Activated CD4-positive, CD25-positive, alpha-beta regulatory T cell treated with anti-CD3 and anti-CD28 coated beads, Interleukin-2, amount 50 U/mL, for 72 hours (primary cell): ENCODE results near the gene SH3TC1.

Experiments
- DNase-seq: peaks from one replicate; pipeline ENCODE4 v3.0.0; 2021

Gene SH3TC1

DNA sequence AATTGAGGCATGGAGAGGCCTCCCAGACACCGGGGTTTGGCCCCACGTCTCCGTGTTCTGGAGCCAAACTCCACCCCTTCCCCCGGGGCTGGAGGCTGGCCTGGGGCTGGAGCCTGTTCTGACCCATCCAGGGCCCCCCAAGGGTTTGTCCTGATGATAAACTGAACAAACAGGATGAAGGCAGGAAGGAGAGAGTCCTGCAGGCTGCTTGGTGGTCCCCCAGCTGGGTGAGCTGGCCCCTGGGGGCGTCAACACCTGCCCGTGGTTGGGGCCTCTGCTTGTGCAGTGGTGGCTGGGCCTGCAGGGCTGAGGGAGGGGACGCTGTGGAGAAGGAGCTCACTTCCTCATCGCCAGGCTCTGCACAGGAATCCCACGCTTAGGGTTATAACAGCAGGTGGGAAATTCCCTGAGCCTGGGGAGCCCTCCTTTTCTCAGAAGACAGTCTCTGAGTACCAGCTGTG is 2.3 kb downstream of the SH3TC1 start:
- DNase-seq, result no peak

DNA sequence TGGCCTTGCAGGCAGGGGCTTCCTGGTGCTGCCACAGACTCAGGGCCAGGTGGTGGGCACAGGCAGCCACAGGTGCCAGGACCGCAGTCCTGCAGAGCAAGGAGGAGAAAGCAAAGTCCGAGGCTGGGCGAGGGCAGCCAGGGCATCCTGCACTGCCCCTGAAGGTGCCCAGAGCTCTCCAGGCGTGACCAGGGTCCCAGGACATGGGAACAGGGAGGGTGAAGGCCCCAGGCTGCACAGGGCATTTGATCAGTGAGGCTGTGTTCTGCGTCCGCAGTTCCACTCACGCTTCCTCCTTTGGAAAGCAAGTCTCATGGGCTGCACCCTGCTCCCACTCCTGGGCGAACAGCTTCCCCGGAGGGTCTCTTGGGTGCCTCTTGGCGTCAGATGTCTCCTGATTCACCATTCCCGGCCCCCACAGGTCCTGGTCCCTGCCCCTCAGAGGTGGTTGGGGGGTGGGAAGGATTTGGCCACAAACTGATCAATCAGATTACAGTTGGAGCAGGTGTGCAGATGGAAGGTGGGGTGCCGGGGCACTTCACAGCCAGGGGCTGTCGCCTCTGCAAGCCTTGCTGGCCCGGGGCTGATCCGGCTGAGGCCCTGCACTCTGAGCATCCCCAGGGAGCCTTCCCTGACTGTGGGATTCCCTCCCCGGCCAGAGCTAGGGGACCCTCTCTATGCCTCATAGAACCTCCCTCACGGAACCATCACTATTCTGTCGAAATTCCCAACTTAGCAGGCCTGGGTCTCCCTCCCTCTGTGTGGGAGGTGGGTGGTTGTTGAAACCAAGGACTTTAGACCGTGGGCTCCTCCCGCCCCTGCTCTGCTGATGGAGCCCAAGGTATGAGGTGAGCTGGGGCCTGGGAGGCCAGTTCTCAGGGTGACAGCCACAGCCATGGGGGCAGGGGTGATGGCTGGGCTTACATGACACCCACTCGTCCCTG is 3.3 kb downstream of the SH3TC1 start:
- no peak for DNase-seq

GRCh38 chr4:8203052-8203401 is 3.9 kb downstream of the SH3TC1 start:
- no peak for DNase-seq

DNA sequence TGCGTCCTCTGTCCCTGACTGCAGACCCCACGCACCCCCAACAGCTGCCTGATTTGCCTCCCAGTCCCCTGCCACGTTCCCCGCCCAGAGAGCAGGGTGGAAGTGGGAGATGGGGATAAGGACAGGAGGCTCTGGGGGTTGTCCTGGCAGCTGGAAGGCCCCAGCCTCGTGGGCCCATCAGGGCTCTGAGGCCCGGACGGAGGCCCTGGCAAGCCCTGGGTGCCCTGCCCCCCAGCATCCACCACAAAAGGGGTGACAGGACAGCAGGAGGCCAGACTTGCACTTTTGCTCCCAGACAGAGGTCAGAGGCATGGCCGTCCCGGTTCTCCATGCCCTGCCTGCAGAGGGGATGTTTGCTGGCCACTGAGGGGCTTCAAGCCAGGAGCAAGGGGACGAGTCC is 4.7 kb downstream of the SH3TC1 start:
- DNase-seq, result no peak

GRCh38 chr4:8204576-8205227 is 5.6 kb downstream of the SH3TC1 start:
- no peak for DNase-seq

DNA sequence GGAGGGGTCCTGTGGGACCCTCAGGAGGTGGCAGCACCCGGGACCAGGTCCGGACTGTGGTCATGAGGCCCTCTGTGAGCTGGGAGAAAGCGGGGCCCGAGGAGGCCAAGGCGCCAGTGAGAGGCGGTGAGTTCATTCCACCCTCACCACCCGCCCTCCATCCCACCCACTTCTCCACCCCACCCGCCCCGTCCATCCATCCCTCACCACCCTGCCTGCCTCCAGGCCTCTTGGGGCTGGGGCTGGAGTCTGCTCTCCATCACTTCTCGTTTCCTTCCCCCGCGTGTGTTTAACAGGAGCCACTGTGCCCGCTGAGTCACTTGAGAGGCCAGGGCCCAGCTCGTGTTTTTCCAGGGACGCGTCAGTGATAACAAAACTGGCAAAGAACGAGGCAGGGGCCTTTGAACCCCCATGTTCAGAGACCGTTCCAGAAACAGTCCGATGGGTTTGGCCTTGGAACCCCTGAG is 6.2 kb downstream of the SH3TC1 start:
- no peak for DNase-seq

GRCh38 chr4:8205749-8206611 is 6.9 kb downstream of the SH3TC1 start:
- DNase-seq, result no peak

DNA sequence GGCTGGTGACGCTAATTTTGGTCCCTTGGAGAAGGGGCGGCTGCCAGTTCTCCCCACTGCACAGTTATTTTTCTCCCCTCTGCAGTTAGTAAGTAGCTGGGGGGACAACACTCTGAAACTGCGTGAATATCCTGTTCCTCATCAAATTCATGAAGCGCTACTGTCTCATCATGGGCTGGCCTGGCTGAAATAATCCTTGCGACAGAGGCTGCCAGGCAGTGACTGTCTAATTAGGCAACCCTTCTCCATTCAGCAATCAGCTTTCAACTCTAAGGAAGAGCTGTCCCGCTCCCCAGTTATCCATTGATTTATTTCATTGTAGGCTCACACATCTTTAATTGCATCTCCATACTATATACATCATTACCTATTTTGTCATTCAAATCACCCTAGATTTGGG is 8.2 kb downstream of the SH3TC1 start:
- no peak for DNase-seq

GRCh38 chr4:8208565-8208964 is 9.5 kb downstream of the SH3TC1 start:
- DNase-seq, result no peak

DNA sequence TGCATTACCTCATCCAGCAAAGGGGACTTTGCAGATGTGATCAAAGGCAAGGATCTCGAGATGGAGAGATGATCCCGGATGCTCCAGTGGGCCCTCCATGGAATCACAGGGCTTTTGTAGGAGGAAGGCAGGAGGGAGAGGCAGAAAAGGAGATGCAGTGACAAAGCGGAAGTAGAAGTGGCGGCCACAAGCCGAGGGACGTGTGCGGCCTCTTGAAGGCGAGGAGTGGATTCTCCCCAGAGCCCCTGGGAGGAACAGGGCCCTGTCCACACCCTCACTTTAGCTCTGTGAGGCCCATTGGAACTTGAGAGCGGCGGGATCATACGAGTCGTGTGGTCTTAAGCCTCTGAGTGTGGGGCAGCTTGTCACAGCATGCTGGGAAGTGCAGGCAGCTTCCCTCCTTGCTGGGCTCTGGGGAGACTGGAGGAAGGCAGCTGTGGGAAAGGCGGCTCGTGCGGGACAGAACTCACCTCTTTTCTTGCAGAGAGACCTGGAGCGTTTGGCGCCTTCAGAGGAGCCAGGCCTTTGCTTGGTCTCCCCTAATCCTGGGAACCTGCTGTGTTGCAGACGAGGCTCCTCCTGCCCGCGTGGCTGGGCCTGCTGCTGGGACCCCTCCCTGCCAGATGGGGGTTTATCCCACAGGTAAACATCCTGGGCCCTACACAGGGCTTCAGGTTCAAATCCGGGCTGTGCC is 10.2 kb downstream of the SH3TC1 start:
- DNase-seq, result no peak

DNA sequence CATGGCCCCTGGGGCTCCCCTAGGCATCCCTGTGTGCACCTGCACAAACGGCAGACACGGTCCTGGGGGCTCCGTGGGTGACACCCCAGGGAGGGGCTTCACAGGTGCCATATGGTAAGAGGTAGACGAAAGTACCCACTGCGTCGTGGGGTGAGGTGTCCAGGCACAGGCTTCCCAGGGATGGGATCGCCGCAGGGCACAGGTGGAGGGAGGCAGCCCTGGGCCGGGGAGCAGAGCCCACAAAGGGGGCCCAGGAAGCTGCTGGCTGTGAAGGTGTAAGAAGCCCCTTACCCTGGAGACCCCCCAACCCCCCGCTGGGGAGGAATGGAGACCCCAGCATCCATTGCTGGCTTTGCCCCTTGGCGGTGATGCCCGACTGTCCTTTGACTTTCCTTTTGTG is 10.9 kb downstream of the SH3TC1 start:
- no peak for DNase-seq

DNA sequence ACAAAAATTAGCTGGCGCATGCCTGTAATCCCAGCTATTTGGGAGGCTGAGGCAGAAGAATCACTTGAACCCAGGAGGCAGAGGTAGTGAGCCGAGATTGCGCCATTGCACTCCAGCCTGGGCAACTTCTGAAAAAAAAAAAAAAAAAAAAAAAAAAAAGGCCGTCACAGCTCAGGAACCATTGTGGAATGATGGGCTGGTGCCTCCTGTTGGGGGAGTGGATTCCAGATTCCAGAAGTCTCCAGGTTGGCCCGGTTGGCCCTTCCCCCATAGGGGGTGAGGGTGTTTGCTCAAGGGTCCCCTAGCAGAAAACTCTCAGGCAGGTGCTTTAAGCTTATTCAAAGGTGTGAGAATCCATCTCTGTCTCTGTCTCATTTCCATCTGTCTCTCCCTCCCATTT is 11.5 kb downstream of the SH3TC1 start:
- no peak for DNase-seq

- DNase-seq, result no peak
Measured at GRCh38 chr4:8211251-8211650, 12.2 kb downstream of the SH3TC1 start.

GRCh38 chr4:8211737-8212581 is 12.9 kb downstream of the SH3TC1 start:
- no peak for DNase-seq

DNA sequence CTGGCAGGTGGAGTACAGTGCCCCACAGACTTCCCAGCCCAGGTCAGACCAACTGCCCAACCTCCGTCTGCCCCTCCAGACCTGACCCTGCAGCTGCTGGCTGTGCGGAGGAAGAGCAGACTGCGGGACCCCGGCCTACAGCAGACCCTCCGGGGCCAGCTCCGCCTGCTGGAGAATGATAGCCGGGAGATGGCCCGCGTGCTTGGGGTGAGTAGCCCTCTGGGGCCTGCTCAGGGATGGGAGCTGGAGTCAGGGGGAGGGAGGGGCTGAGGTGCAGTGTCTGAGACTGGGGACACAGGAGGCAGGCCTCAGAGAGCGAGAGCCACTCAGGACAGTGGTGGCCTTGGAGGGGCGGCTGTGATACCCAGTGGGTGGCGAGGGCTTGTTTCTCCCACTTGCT is 13.5 kb downstream of the SH3TC1 start:
- DNase-seq, result no peak

GRCh38 chr4:8213121-8213520 is 14.0 kb downstream of the SH3TC1 start:
- no peak for DNase-seq

GRCh38 chr4:8214136-8214535 is 15.0 kb downstream of the SH3TC1 start:
- no peak for DNase-seq

- DNase-seq, result no peak
Measured at GRCh38 chr4:8215001-8215427, 15.9 kb downstream of the SH3TC1 start.

- DNase-seq, result no peak
Measured at GRCh38 chr4:8215641-8216442, 16.8 kb downstream of the SH3TC1 start.

DNA sequence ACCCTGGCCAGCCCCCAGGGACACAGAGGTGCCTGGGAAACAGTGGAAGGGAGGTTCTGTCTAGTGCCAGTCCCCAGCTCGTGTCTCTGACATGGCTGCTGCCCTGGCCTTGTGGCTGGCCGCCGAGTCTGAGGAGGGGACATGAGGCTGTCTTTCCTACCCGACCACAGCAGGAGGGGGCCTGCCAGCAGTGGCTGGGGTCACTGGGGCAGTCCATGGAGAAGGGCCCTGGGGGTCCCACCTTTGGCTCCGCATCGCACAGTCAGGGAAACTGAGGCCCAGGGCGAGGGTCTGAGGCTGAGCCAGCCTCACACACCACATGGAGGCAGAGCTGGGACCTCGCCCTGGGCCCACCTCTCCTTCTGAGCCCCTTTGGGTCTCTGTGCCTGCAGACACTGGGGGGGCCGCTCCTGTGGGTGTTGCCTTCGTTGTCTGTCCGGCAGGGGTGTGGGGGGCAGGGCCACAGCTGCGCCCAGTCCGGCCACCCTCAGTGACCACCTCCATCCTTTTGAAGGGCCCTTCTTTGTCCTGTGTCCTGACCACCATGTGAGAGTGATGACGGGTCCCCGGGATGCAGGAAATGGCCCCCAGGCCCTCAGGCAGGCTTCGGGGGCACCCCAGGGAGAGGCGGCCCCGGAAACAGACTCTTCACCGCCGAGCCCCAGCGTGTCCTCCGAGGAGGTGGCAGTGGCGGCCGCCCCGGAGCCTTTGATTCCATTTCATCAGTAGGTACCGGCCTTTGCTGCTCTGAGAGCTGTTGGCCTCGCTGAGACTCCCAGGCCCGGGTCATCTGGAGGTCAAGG is 17.6 kb downstream of the SH3TC1 start:
- no peak for DNase-seq
